Measurements from ENCODE around the gene TPST1.

DNA sequence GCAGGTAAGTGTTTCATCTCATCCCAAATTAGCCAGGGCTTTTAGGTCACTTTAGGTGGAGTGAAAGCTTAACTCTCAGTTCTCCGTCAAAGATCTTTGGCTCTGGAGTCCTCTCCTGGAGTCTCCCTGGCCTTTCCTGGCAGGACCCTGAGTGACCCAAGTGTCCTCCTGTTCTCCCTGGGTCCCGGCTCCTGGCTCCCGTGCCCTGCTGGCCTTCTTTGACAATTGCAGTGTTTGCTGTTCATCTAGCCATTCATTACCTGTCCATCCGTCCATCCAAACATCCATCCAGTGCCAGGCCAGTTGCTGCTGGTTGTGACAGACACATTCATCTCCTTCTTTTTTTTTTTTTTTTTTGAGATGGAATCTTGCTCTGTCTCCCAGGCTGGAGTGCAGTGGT, 6.2 kb upstream of the TPST1 start:
- TF ChIP-seq, protein P1, sequence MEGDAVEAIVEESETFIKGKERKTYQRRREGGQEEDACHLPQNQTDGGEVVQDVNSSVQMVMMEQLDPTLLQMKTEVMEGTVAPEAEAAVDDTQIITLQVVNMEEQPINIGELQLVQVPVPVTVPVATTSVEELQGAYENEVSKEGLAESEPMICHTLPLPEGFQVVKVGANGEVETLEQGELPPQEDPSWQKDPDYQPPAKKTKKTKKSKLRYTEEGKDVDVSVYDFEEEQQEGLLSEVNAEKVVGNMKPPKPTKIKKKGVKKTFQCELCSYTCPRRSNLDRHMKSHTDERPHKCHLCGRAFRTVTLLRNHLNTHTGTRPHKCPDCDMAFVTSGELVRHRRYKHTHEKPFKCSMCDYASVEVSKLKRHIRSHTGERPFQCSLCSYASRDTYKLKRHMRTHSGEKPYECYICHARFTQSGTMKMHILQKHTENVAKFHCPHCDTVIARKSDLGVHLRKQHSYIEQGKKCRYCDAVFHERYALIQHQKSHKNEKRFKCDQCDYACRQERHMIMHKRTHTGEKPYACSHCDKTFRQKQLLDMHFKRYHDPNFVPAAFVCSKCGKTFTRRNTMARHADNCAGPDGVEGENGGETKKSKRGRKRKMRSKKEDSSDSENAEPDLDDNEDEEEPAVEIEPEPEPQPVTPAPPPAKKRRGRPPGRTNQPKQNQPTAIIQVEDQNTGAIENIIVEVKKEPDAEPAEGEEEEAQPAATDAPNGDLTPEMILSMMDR (conservative IDR thresholded peaks at IDR 0.05; ENCODE audit: low read length): no peak
- TF ChIP-seq EZH2phosphoT487 (IDR thresholded peaks at IDR 0.05; ENCODE audit: borderline replicate concordance): no peak
